HG02623 (cell line): ENCODE measurements around the gene OR1D2.
"Not testable (repeated sequence)": the region's sequence is repeated elsewhere in the genome, so short reads cannot be mapped to it uniquely, and the experiment has no call there.

ENCODE experiments used
- ATAC-seq: cut with Tn5 transposase; IDR thresholded peaks from one replicate; pipeline ENCODE4 v1.9.1; 2021; ENCODE audit warnings: moderate library complexity; ENCODE audit not compliant: unreplicated experiment

OR1D2 gene

GRCh38 chr17:3104322-3104721 lies at the start of gene OR1D2:
Gene OR1D2, minus strand, starts transcription at chr17:3104422. Its CDS starts 11,426 bp downstream, at chr17:3092996.
- ATAC-seq = no peak

GRCh38 chr17:3137494-3137893 lies 33.3 kb upstream of the OR1D2 start:
- not testable (repeated sequence) for ATAC-seq

- ATAC-seq = no peak
Measured at GRCh38 chr17:3127451-3127850, 23.2 kb upstream of the OR1D2 start, which contains the start of gene OR1G1. Gene OR1G1, minus strand, starts transcription at chr17:3127551. Its CDS starts 0 bp downstream, at chr17:3127551.

- ATAC-seq = not testable (repeated sequence)
Measured at GRCh38 chr17:3073850-3074249, 30.4 kb downstream of the OR1D2 start.

- not testable (repeated sequence) for ATAC-seq
Measured at GRCh38 chr17:3065192-3065591, 39.0 kb downstream of the OR1D2 start.

GRCh38 chr17:3063507-3063906 lies 40.7 kb downstream of the OR1D2 start, which contains the start of gene OR1D5:
Gene OR1D5, minus strand, starts transcription at chr17:3063607. Its CDS starts 0 bp downstream, at chr17:3063607.
- ATAC-seq = not testable (repeated sequence)

- ATAC-seq = not testable (repeated sequence)
Measured at GRCh38 chr17:3062824-3063377, 41.3 kb downstream of the OR1D2 start.

GRCh38 chr17:3054868-3055267 lies 49.4 kb downstream of the OR1D2 start:
- not testable (repeated sequence) for ATAC-seq

GRCh38 chr17:3049705-3050295 lies 54.4 kb downstream of the OR1D2 start:
- no peak for ATAC-seq

GRCh38 chr17:3048727-3049471 lies 55.3 kb downstream of the OR1D2 start:
- ATAC-seq = peak; percentile 93

- no peak for ATAC-seq
Measured at GRCh38 chr17:3046753-3047152, 57.5 kb downstream of the OR1D2 start.

- ATAC-seq = no peak
Measured at GRCh38 chr17:3043737-3044365, 60.4 kb downstream of the OR1D2 start.

- no peak for ATAC-seq
Measured at GRCh38 chr17:3040882-3041281, 63.3 kb downstream of the OR1D2 start.

- no peak for ATAC-seq
Measured at GRCh38 chr17:3039736-3040135, 64.5 kb downstream of the OR1D2 start.

GRCh38 chr17:3038941-3039340 lies 65.3 kb downstream of the OR1D2 start:
- ATAC-seq = no peak
